GM23338 (cell line): ENCODE data around the gene RTP5. TPM values are rescaled to one million over a fixed set of nuclear protein-coding genes. Genes with fewer than 3 reads are reported as not detected.
A peak's percentile ranks its signal among the peaks of the same experiment; 100 is the strongest.

Source experiments
- ATAC-seq: fragments of 200-7000 bp; cut with Tn5 transposase; 3 replicates; pipeline ENCODE4 v1.9.1; 2020
- DNase-seq: peaks from one replicate; pipeline ENCODE4 v3.0.0-alpha.2; 2015; ENCODE audit warnings: low spot score
- H2AFZ ChIP-seq: fragments of 200-600 bp; sonication (generic); 2 replicates; pipeline ENCODE4 v1.8.0; 2016; ENCODE audit warnings: antibody characterized with exemption, mild to moderate bottlenecking, moderate library complexity
- H3F3A ChIP-seq: fragments of 200-600 bp; sonication (generic); replicated peaks from 2 replicates; pipeline ENCODE4 v1.8.0; 2017; ENCODE audit warnings: antibody characterized with exemption, mixed run types, low read depth
- H3K27ac ChIP-seq: fragments of 200-600 bp; sonication (generic); 2 replicates; pipeline ENCODE4 v1.6.1; 2016; ENCODE audit warnings: low read depth
- H3K27me3 ChIP-seq: fragments of 200-600 bp; sonication (generic); 2 replicates; pipeline ENCODE4 v1.8.0; 2016; ENCODE audit warnings: mild to moderate bottlenecking, mixed run types, moderate library complexity; ENCODE audit not compliant: insufficient read depth
- H3K36me3 ChIP-seq: fragments of 200-600 bp; sonication (generic); 2 replicates; pipeline ENCODE4 v1.8.0; 2016; ENCODE audit warnings: mild to moderate bottlenecking; ENCODE audit not compliant: insufficient read depth
- H3K4me1 ChIP-seq: fragments of 200-600 bp; sonication (generic); 2 replicates; pipeline ENCODE4 v1.8.0; 2016; ENCODE audit warnings: mild to moderate bottlenecking, moderate library complexity; ENCODE audit not compliant: insufficient read depth
- H3K4me2 ChIP-seq: fragments of 200-600 bp; sonication (generic); 2 replicates; pipeline ENCODE4 v1.7.1; 2017; ENCODE audit warnings: mixed run types
- H3K4me3 ChIP-seq: fragments of 200-600 bp; sonication (generic); 2 replicates; pipeline ENCODE4 v1.6.1; 2016; ENCODE audit warnings: mixed run types
- H3K79me2 ChIP-seq: fragments of 200-600 bp; sonication (generic); replicated peaks from 2 replicates; pipeline ENCODE4 v1.8.0; 2017; ENCODE audit warnings: mild to moderate bottlenecking; ENCODE audit not compliant: insufficient read depth
- H3K9me2 ChIP-seq: fragments of 200-600 bp; sonication (generic); 2 replicates; pipeline ENCODE4 v1.8.0; 2017; ENCODE audit not compliant: insufficient read depth
- H4K20me1 ChIP-seq: fragments of 200-600 bp; sonication (generic); replicated peaks from 2 replicates; pipeline ENCODE4 v1.8.0; 2017; ENCODE audit warnings: mild to moderate bottlenecking; ENCODE audit not compliant: insufficient read depth
- H3K27ac Mint-ChIP-seq: 2 replicates; pipeline ENCODE4 v1.8.0; 2020; ENCODE audit warnings: inconsistent platforms, mild to moderate bottlenecking, moderate library complexity, mixed read lengths
- H3K27me3 Mint-ChIP-seq: 3 replicates; pipeline ENCODE4 v1.8.0; 2022; ENCODE audit warnings: low read depth, mild to moderate bottlenecking, moderate library complexity, mixed read lengths, inconsistent platforms; ENCODE audit not compliant: insufficient read depth, poor library complexity
- H3K36me3 Mint-ChIP-seq: 3 replicates; pipeline ENCODE4 v1.8.0; 2021; ENCODE audit warnings: low read depth, mild to moderate bottlenecking, inconsistent platforms, moderate library complexity, mixed read lengths
- H3K4me1 Mint-ChIP-seq: 3 replicates; pipeline ENCODE4 v1.8.0; 2020; ENCODE audit warnings: mild to moderate bottlenecking, inconsistent platforms, mixed read lengths
- H3K4me3 Mint-ChIP-seq: 3 replicates; pipeline ENCODE4 v1.8.0; 2021; ENCODE audit warnings: moderate library complexity, mild to moderate bottlenecking, inconsistent platforms, mixed read lengths
- H3K9me3 Mint-ChIP-seq: 3 replicates; pipeline ENCODE4 v1.8.0; 2020; ENCODE audit warnings: moderate library complexity, mild to moderate bottlenecking, inconsistent platforms, mixed read lengths
- CTCF ChIP-seq, 2 experiments: fragments of 200-600 bp in 1 of 2; sonication (generic) in 1 of 2; conservative IDR thresholded peaks; 2 replicates each; pipeline versions ENCODE4 v1.5.1 to v1.6.1; 2016 to 2017; ENCODE audit warnings: antibody characterized with exemption in 2 of 2, low read depth in 2 of 2, mild to moderate bottlenecking in 2 of 2, moderate library complexity in 1 of 2
- ZNF462 ChIP-seq: fragments of 250-450 bp; sonication (Bioruptor Pico); IDR thresholded peaks from 2 replicates; pipeline ENCODE4 v1.5.0; 2020; ENCODE audit warnings: mild to moderate bottlenecking, moderate library complexity
- polyA plus RNA-seq: library from polyadenylated mRNA; unstranded; fragments of >200 nt; fragmentation: Nextera tagmentation; extraction: Ambion mirVana; gene quantifications from 2 replicates; pipeline ENCODE4 v1.2.1, GENCODE V29; 2016
- total RNA-seq: library from RNA; depleted of rRNA; stranded (reverse); fragments of >200 nt; shearing (Covaris generic); gene quantifications from 2 replicates; pipeline ENCODE4 v1.2.3, GENCODE V29; 2014

The RTP5 gene
- total and polyA plus RNA-seq, 2 experiments from 2014 or later: not detected

- Mint-ChIP-seq H3K9me3 (peaks cover 18% of the 10 kb centered on the region), H3K27ac (no peak overlapping the region), H3K4me1 (peaks cover under 1% of the 10 kb centered on the region), H3K4me3 (no peak overlapping the region), H3K36me3 (peaks cover 10% of the 10 kb centered on the region), H3K27me3 (peaks cover 10% of the 10 kb centered on the region)
- DNase-seq (no peak), ATAC-seq (peak; percentile 17)
- TF ChIP-seq ZNF462 (CRISPR knock-in tag) (no peak), CTCF (conservative IDR thresholded peaks at IDR 0.05; ENCODE audit: low read depth in 2 of 2) (peak in 1 of 2 experiments; percentile 10; a peak in 1 of 4 replicates)
- H3F3A ChIP-seq: no peaks in the 10 kb centered on the region
- no peaks in the 10 kb centered on the region for H3K9me2 ChIP-seq
- H3K27ac ChIP-seq: no peak overlapping the region
- H3K4me3 ChIP-seq: no peak overlapping the region
- H3K4me2 ChIP-seq: no peak overlapping the region
- H3K4me1 ChIP-seq: no peaks in the 10 kb centered on the region
- H3K36me3 ChIP-seq: no peaks in the 10 kb centered on the region
- H4K20me1 ChIP-seq: no peaks in the 10 kb centered on the region
- no peak overlapping the region for H2AFZ ChIP-seq
- no peaks in the 10 kb centered on the region for H3K27me3 ChIP-seq
- no peaks in the 10 kb centered on the region for H3K79me2 ChIP-seq
Observed at GRCh38 chr2:241870611-241871537, 1.3 kb downstream of the RTP5 start.
